Fibroblast of pulmonary artery (primary cell): ENCODE results near the gene COL24A1.

Experiments
- DNase-seq: peaks from one replicate; pipeline ENCODE4 v3.0.0-alpha.2; 2010; ENCODE audit warnings: low read depth
- H3K4me3 ChIP-seq: replicated peaks from 2 replicates; pipeline ENCODE4 v1.5.1; 2011; ENCODE audit warnings: low read depth, mild to moderate bottlenecking, control low read depth, low read length, moderate library complexity
- TF ChIP-seq, protein P1 (sequence below): IDR thresholded peaks from 2 replicates; pipeline ENCODE4 v1.5.1; 2011; ENCODE audit warnings: mild to moderate bottlenecking, control low read depth, low read length, inconsistent platforms; ENCODE audit errors: missing control alignments

The COL24A1 gene

DNA sequence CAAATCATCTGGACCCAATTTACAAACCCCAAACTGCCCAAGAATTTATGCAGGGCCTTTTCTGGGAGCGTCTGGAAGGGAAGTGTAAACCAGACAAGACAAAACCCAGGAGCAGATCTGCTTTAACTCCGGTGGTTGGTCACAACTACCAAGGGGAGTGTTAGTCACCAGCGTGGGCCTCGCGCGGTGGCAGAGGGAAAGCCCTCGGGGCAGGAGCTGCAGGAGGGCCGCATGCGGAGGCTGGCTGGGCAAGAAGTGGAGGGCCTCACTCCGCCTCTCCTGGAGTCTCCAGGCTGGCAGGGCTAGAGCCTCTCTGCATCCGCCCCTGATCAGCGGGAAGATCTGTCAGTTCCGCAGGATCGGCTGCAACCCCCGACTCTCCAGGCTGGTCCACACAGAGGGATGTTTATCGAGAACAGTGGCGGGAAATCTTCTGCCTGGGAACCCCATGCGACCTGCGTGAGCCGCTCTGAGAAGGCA lies 2.0 kb downstream of the COL24A1 start:
- TF ChIP-seq, protein P1, sequence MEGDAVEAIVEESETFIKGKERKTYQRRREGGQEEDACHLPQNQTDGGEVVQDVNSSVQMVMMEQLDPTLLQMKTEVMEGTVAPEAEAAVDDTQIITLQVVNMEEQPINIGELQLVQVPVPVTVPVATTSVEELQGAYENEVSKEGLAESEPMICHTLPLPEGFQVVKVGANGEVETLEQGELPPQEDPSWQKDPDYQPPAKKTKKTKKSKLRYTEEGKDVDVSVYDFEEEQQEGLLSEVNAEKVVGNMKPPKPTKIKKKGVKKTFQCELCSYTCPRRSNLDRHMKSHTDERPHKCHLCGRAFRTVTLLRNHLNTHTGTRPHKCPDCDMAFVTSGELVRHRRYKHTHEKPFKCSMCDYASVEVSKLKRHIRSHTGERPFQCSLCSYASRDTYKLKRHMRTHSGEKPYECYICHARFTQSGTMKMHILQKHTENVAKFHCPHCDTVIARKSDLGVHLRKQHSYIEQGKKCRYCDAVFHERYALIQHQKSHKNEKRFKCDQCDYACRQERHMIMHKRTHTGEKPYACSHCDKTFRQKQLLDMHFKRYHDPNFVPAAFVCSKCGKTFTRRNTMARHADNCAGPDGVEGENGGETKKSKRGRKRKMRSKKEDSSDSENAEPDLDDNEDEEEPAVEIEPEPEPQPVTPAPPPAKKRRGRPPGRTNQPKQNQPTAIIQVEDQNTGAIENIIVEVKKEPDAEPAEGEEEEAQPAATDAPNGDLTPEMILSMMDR, result no peak
- no peak overlapping the region for H3K4me3 ChIP-seq
- no peak for DNase-seq

DNA sequence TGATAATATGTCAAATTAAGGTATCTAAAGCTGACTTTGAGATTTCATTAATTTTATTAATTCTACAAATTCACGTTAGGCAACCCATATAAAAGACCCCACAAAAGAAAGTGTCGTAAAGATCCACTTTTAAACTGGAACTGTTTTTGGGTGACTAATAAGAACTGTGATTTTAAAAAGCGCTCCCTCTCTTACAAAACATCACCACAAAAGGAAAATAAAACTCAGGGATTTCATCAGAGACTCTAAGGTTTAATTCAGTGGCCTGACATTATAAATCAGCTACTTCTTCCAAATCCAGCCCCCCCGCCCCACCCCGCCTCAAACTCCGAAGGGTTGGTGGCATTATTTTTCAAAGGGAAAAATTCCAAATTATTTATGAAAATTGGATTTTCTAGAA lies 2.7 kb downstream of the COL24A1 start:
- TF ChIP-seq, protein P1, result no peak
- no peak for DNase-seq
- H3K4me3 ChIP-seq, result no peak overlapping the region

GRCh38 chr1:86152887-86153286 lies 3.7 kb downstream of the COL24A1 start:
- no peak overlapping the region for H3K4me3 ChIP-seq
- no peak for DNase-seq
- TF ChIP-seq, protein P1, result no peak

- no peak overlapping the region for H3K4me3 ChIP-seq
- peak; percentile 60 for DNase-seq
- TF ChIP-seq, protein P1, result no peak
These were observed 5.1 kb downstream of the COL24A1 start for GRCh38 chr1:86151427-86151826.

DNA sequence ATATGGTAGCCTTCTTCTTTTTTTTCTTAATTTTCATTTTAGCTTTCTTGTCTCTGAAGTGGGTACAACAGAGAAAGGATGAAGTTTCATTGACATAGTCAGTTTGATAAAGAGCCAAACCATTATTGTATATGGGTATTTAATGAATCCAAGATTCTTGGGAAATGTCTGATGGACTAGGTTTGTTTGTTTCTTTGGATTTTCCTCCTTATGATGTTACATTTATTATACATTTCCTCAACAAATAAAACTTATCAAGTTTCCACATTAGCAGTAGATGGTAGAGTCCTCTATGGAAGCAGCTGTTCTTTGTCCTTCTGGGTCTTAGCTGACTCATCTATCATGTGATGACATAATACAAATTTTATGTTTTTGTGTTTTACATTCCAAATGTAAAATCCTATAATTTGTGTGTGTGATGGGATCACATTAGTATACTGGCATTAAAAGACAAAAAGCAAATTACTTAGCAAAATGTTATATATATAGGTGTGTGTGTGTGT lies 6.0 kb downstream of the COL24A1 start:
- TF ChIP-seq, protein P1, result no peak
- no peak overlapping the region for H3K4me3 ChIP-seq
- peak; percentile 60 for DNase-seq

DNA sequence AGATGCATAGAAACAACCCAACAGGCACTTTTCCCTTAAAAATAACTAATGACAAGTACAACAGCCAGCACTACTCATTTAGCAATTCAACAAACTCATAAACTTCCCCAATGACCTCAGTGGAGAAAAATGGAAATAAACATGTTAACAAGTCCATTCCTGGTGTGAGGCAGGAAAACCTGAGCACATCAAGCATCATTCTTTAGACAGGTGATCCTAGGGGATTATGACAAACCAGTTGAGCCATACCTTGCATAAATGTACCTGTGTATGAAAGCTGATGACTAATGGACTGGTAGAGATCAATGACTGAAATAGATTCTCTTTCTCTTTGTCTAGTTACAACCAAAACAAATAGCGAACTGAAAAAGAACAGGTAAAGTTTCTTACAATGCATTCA lies 7.0 kb downstream of the COL24A1 start:
- TF ChIP-seq, protein P1, result no peak
- no peak for DNase-seq
- H3K4me3 ChIP-seq, result no peak overlapping the region

DNA sequence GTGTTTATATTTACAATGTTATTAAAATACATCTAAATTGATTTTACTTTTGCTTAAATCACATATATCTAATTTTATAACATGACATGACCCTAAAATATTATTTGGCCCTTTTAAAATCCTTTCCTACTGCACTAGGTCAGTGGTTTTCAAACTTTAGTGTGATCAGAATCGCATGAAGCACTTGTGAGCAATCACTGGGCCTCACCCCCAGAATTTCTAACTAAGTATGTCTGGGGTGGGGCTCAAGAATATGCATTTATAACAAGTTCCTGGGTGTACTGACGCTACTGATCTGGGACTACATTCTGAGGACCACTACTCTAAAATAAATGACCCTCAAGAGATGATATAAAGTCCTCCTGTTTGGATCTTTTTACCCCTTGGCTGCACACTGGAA lies 8.8 kb downstream of the COL24A1 start:
- no peak for DNase-seq
- TF ChIP-seq, protein P1, result no peak
- H3K4me3 ChIP-seq, result no peak overlapping the region
